Upper lobe of left lung (tissue), 4 donors: Measurements from ENCODE around the gene CPA3.

Experiments used
- CTCF ChIP-seq, 6 experiments: fragments of 450-650 bp in 4 of 6; fragments of 200-600 bp in 2 of 6; sonication (generic) in 2 of 6; IDR thresholded peaks; one replicate each; pipeline ENCODE4 v1.5.1; 2016 to 2019; ENCODE audit warnings: antibody characterized with exemption in 6 of 6
- EP300 ChIP-seq, 4 donors: sonication (generic); formaldehyde crosslinking; IDR thresholded peaks; one replicate each; pipeline ENCODE4 v1.5.1; 2017; ENCODE audit warnings: antibody characterized with exemption in 4 of 4, control low read depth in 2 of 4
- POLR2A ChIP-seq, 4 donors: fragments of 450-650 bp; IDR thresholded peaks; one replicate each; pipeline ENCODE4 v1.5.1; 2016 to 2017; ENCODE audit warnings: antibody characterized with exemption in 4 of 4, mild to moderate bottlenecking in 2 of 4

GRCh38 chr3:148820361-148821245 is 44.5 kb upstream of the CPA3 start:
- TF ChIP-seq CTCF (IDR thresholded peaks at IDR 0.05), result no peak
- TF ChIP-seq EP300 (IDR thresholded peaks at IDR 0.05), result no peak
- no peak for TF ChIP-seq POLR2A (IDR thresholded peaks at IDR 0.05)
